Measurements from ENCODE around the gene HIVEP1.
"Not testable (repeated sequence)": the region's sequence is repeated elsewhere in the genome, so short reads cannot be mapped to it uniquely, and the experiment has no call there.

The HIVEP1 gene

GRCh38 chr6:12092762-12093161 is 80.7 kb downstream of the HIVEP1 start:
- no peak for DNase-seq

GRCh38 chr6:12094689-12095088 is 82.6 kb downstream of the HIVEP1 start:
- DNase-seq: no peak

GRCh38 chr6:12096342-12096741 is 84.2 kb downstream of the HIVEP1 start:
- no peak for DNase-seq

GRCh38 chr6:12097791-12098190 is 85.7 kb downstream of the HIVEP1 start:
- no peak for DNase-seq

- DNase-seq: no peak
Measured at GRCh38 chr6:12099623-12100338, 87.7 kb downstream of the HIVEP1 start.

GRCh38 chr6:12101048-12101447 is 88.9 kb downstream of the HIVEP1 start:
- DNase-seq: no peak

- DNase-seq: no peak
Measured at GRCh38 chr6:12101653-12102312, 89.7 kb downstream of the HIVEP1 start.

- DNase-seq: no peak
Measured at GRCh38 chr6:12102350-12102749, 90.2 kb downstream of the HIVEP1 start.

GRCh38 chr6:12103158-12103557 is 91.0 kb downstream of the HIVEP1 start:
- DNase-seq: no peak

- no peak for DNase-seq
Measured at GRCh38 chr6:12105271-12105670, 93.2 kb downstream of the HIVEP1 start.

- not testable (repeated sequence) for DNase-seq
Measured at GRCh38 chr6:12108376-12108775, 96.3 kb downstream of the HIVEP1 start.

- DNase-seq: no peak
Measured at GRCh38 chr6:12110523-12111362, 98.6 kb downstream of the HIVEP1 start.

- DNase-seq: no peak
Measured at GRCh38 chr6:12111363-12111670, 99.2 kb downstream of the HIVEP1 start.

- no peak for DNase-seq
Measured at GRCh38 chr6:12112540-12113189, 100.6 kb downstream of the HIVEP1 start.

- no peak for DNase-seq
Measured at GRCh38 chr6:12113190-12113577, 101.1 kb downstream of the HIVEP1 start.

- no peak for DNase-seq
Measured at GRCh38 chr6:12114055-12114503, 102.0 kb downstream of the HIVEP1 start.

GRCh38 chr6:12115001-12115400 is 102.9 kb downstream of the HIVEP1 start:
- no peak for DNase-seq

GRCh38 chr6:12115492-12115891 is 103.4 kb downstream of the HIVEP1 start:
- DNase-seq: no peak

- no peak for DNase-seq
Measured at GRCh38 chr6:12116264-12116800, 104.2 kb downstream of the HIVEP1 start.

GRCh38 chr6:12116978-12117377 is 104.9 kb downstream of the HIVEP1 start:
- no peak for DNase-seq

- no peak for DNase-seq
Measured at GRCh38 chr6:12118607-12119006, 106.5 kb downstream of the HIVEP1 start.

GRCh38 chr6:12119085-12119588 is 107.0 kb downstream of the HIVEP1 start:
- no peak for DNase-seq

- DNase-seq: no peak
Measured at GRCh38 chr6:12125396-12125795, 113.3 kb downstream of the HIVEP1 start.
